PC-9 (cell line): Measurements from ENCODE around the gene DNASE1L3. TPM values are rescaled to one million over a fixed set of nuclear protein-coding genes. Genes with fewer than 3 reads are reported as not detected.

Experiments used
- BruUV-seq: library from RNA; stranded (reverse); fragments of 400-500 nt; replicated peaks from 2 replicates; lab custom pipeline; 2021; lab: Mats Ljungman, UMichigan
- CTCF ChIA-PET: fragments of 300-600 bp; sonication (Branson Sonifier 250); formaldehyde crosslinking; loops from one replicate; lab custom pipeline; 2022; ENCODE audit warnings: antibody characterized with exemption; lab: Charles Lee
- POLR2A ChIA-PET: fragments of 300-600 bp; sonication (Branson Sonifier 250); formaldehyde crosslinking; loops from one replicate; lab custom pipeline; 2022; ENCODE audit warnings: antibody characterized with exemption; ENCODE audit not compliant: unreplicated experiment; lab: Charles Lee
- DNase-seq, 2 experiments: peaks; one replicate each; pipeline versions ENCODE4 v3.0.0 to v3.0.0-alpha.2; 2015 to 2022; ENCODE audit warnings: mixed read lengths in 1 of 2
- H2AFZ ChIP-seq: fragments of 200-600 bp; sonication (generic); 2 replicates; pipeline ENCODE4 v1.8.1; 2017; ENCODE audit warnings: antibody characterized with exemption
- H3F3A ChIP-seq: fragments of 200-600 bp; sonication (generic); 2 replicates; pipeline ENCODE4 v1.8.1; 2017; ENCODE audit warnings: antibody characterized with exemption, mild to moderate bottlenecking, low read depth; ENCODE audit not compliant: insufficient read depth
- H3K27ac ChIP-seq: fragments of 200-600 bp; sonication (generic); 2 replicates; pipeline ENCODE4 v1.6.1; 2016; ENCODE audit warnings: mixed run types
- H3K27me3 ChIP-seq: fragments of 200-600 bp; sonication (generic); 2 replicates; pipeline ENCODE4 v1.6.1; 2016; ENCODE audit warnings: low read depth, mixed run types; ENCODE audit not compliant: insufficient read depth
- H3K36me3 ChIP-seq: fragments of 200-600 bp; sonication (generic); 2 replicates; pipeline ENCODE4 v1.6.1; 2016; ENCODE audit warnings: low read depth, mixed run types
- H3K4me1 ChIP-seq: fragments of 200-600 bp; sonication (generic); replicated peaks from 2 replicates; pipeline ENCODE4 v1.6.1; 2016; ENCODE audit warnings: mixed run types; ENCODE audit not compliant: insufficient read depth
- H3K4me2 ChIP-seq: fragments of 200-600 bp; sonication (generic); 2 replicates; pipeline ENCODE4 v1.6.1; 2017; ENCODE audit warnings: mixed run types
- H3K4me3 ChIP-seq: fragments of 200-600 bp; sonication (generic); 2 replicates; pipeline ENCODE4 v1.6.1; 2016; ENCODE audit warnings: mixed run types
- H3K79me2 ChIP-seq: fragments of 200-600 bp; sonication (generic); 2 replicates; pipeline ENCODE4 v1.6.1; 2017; ENCODE audit warnings: low read depth, mixed run types
- H3K9me2 ChIP-seq: fragments of 200-600 bp; sonication (generic); 2 replicates; pipeline ENCODE4 v1.8.1; 2017; ENCODE audit warnings: mild to moderate bottlenecking; ENCODE audit not compliant: insufficient read depth
- H3K9me3 ChIP-seq: fragments of 200-600 bp; sonication (generic); 2 replicates; pipeline ENCODE4 v1.8.1; 2016; ENCODE audit warnings: low read depth; ENCODE audit not compliant: insufficient read depth
- H4K20me1 ChIP-seq: fragments of 200-600 bp; sonication (generic); 2 replicates; pipeline ENCODE4 v1.8.1; 2017; ENCODE audit not compliant: insufficient read depth
- CTCF ChIP-seq: fragments of 200-600 bp; sonication (generic); conservative IDR thresholded peaks from 2 replicates; pipeline ENCODE4 v1.6.1; 2017; ENCODE audit warnings: mixed run types, antibody characterized with exemption, mild to moderate bottlenecking, moderate library complexity
- EZH2 ChIP-seq: fragments of 200-600 bp; sonication (generic); IDR thresholded peaks from 2 replicates; pipeline ENCODE4 v1.8.0; 2017; ENCODE audit warnings: antibody characterized with exemption, low read depth
- intact Hi-C: fragments of 100-400 bp; cut with micrococcal nuclease; formaldehyde crosslinking; loops from one replicate; pipeline ENCODE4 v1.10.0; 2022; ENCODE audit not compliant: unreplicated experiment
- total RNA-seq: library from RNA; stranded (reverse); gene quantifications from 2 replicates; pipeline ENCODE4 v1.2.3, GENCODE V29; 2021

Gene DNASE1L3
- total RNA-seq, 1 experiment from 2014 or later, result not detected

- intact Hi-C loops, result loop anchor here (10.0 kb wide), 1 partner anchor 313 kb away; no protein-coding TSS in a partner anchor
- peak in 1 of 2 experiments; percentile 80 for DNase-seq
Observed at GRCh38 chr3:58177747-58178527, 32.8 kb downstream of the DNASE1L3 start.

GRCh38 chr3:58176827-58177489 lies 33.8 kb downstream of the DNASE1L3 start:
- no TSS peak for BruUV-seq
- DNase-seq, result no peak
- intact Hi-C loops, result loop anchor here (10.0 kb wide), 1 partner anchor 312 kb away; no protein-coding TSS in a partner anchor
- Histone ChIP-seq H3K4me2 (no peak overlapping the region), H4K20me1 (no peaks in the 10 kb centered on the region), H3K9me2 (no peaks in the 10 kb centered on the region), H3K79me2 (no peaks in the 10 kb centered on the region), H3K4me1 (peaks cover 13% of the 10 kb centered on the region), H3K9me3 (no peaks in the 10 kb centered on the region), H3K27me3 (no peaks in the 10 kb centered on the region), H3K4me3 (no peak overlapping the region), H2AFZ (no peak overlapping the region), H3K36me3 (no peaks in the 10 kb centered on the region), H3F3A (peaks cover 58% of the 10 kb centered on the region), H3K27ac (no peak overlapping the region)
- ChIA-PET CTCF (interaction anchor here (0.6 to 0.7 kb wide), 4 partner anchors 168 to 1375 kb away, joined by 3 to 12 read pairs (median 4); no protein-coding TSS in a partner anchor), POLR2A (interaction anchor here (0.6 kb wide), 1 partner anchor 264 kb away, joined by 3 read pairs; no protein-coding TSS in a partner anchor)
- TF ChIP-seq EZH2 (no peak), CTCF (no peak)

More at GRCh38 chr3:58177747-58178527, 32.8 kb downstream of the DNASE1L3 start:
- no peaks in the 10 kb centered on the region for H3K27me3 ChIP-seq
- H3K27ac ChIP-seq, result no peak overlapping the region
- ChIA-PET POLR2A (interaction anchor here (0.6 kb wide), 1 partner anchor 265 kb away, joined by 3 read pairs; no protein-coding TSS in a partner anchor), CTCF (interaction anchor here (0.5 to 0.7 kb wide), 4 partner anchors 116 to 1374 kb away, joined by 3 to 5 read pairs (median 4); no protein-coding TSS in a partner anchor)
- TF ChIP-seq EZH2, result no peak
- peak; percentile 90 for TF ChIP-seq CTCF
- H3F3A ChIP-seq, result peaks cover 57% of the 10 kb centered on the region
- H3K36me3 ChIP-seq, result no peaks in the 10 kb centered on the region
- H2AFZ ChIP-seq, result peak overlapping the region; percentile 70; the same call in 1 of the 2 replicates
- H3K9me2 ChIP-seq, result no peaks in the 10 kb centered on the region
- peaks cover 13% of the 10 kb centered on the region for H3K4me1 ChIP-seq
- H3K4me3 ChIP-seq, result peak overlapping the region; percentile 46; the same call in 1 of the 2 replicates
- H3K9me3 ChIP-seq, result no peaks in the 10 kb centered on the region
- H4K20me1 ChIP-seq, result no peaks in the 10 kb centered on the region
- H3K79me2 ChIP-seq, result no peaks in the 10 kb centered on the region
- H3K4me2 ChIP-seq, result peak overlapping the region; percentile 78
- no TSS peak for BruUV-seq

- no peak overlapping the region for H3K4me3 ChIP-seq
- no TSS peak for BruUV-seq
- no peaks in the 10 kb centered on the region for H3K27me3 ChIP-seq
- H2AFZ ChIP-seq, result no peak overlapping the region
- intact Hi-C loops, result loop anchor here (10.0 kb wide), 1 partner anchor 311 kb away; no protein-coding TSS in a partner anchor
- no peak overlapping the region for H3K4me2 ChIP-seq
- no peaks in the 10 kb centered on the region for H3K36me3 ChIP-seq
- no peak for DNase-seq
- peaks cover 53% of the 10 kb centered on the region for H3F3A ChIP-seq
- H3K79me2 ChIP-seq, result no peaks in the 10 kb centered on the region
- ChIA-PET POLR2A (no interaction called here), CTCF (interaction anchor here (0.6 kb wide), 1 partner anchor 40 kb away, joined by 3 read pairs; no protein-coding TSS in a partner anchor)
- peaks cover 5% of the 10 kb centered on the region for H3K4me1 ChIP-seq
- TF ChIP-seq EZH2 (no peak), CTCF (no peak)
- no peaks in the 10 kb centered on the region for H4K20me1 ChIP-seq
- no peaks in the 10 kb centered on the region for H3K9me3 ChIP-seq
- H3K27ac ChIP-seq, result no peak overlapping the region
- no peaks in the 10 kb centered on the region for H3K9me2 ChIP-seq
Observed at GRCh38 chr3:58176185-58176530, 34.6 kb downstream of the DNASE1L3 start.
